ENCODE data around the gene TFB1M. TPM values are rescaled to one million over a fixed set of nuclear protein-coding genes. Genes with fewer than 3 reads are reported as not detected.

TFB1M gene
- total RNA-seq, 2 donors from 2014 or later: 38.8 to 43.0 TPM

DNA sequence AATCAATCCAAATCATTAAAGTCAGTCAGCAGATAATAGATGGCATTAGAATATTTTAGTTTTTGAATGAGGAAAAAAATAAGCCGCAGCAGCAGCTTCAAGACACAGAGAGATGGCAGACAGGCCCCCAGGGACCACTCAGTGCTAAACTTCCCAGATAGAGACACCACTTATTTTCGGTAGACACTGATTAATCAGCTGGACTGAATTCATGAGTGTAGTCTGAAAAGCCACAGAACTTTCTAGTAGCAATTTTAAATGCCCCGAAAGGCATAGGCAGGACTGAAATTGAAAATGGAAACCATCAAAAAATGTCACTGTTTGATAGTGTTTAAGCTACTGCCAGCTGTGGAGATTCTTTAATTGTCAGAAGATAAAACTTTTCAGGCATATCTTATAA is 53.6 kb downstream of the TFB1M start:
- H3K27me3 Mint-ChIP-seq (ENCODE audit: insufficient read depth): no peaks in the 10 kb centered on the region
- Histone ChIP-seq H3K36me3 (ENCODE audit: control insufficient read depth, insufficient read depth, low read length) (peaks cover 74% of the 10 kb centered on the region), H3K4me3 (ENCODE audit: low read length) (no peak overlapping the region), H3K27ac (ENCODE audit: low read depth, low read length) (no peak overlapping the region), H3K9ac (ENCODE audit: extremely low read depth, low read length, poor library complexity, severe bottlenecking) (no peak overlapping the region), H3K27me3 (ENCODE audit: control insufficient read depth, insufficient read depth, low read length, poor library complexity, severe bottlenecking) (no peaks in the 10 kb centered on the region), H3K4me1 (ENCODE audit: control insufficient read depth, insufficient read depth, low read length) (no peaks in the 10 kb centered on the region), H3K9me3 (ENCODE audit: control insufficient read depth, low read length) (no peaks in the 10 kb centered on the region)
- DNase-seq: no peak
- TF ChIP-seq, protein P1, sequence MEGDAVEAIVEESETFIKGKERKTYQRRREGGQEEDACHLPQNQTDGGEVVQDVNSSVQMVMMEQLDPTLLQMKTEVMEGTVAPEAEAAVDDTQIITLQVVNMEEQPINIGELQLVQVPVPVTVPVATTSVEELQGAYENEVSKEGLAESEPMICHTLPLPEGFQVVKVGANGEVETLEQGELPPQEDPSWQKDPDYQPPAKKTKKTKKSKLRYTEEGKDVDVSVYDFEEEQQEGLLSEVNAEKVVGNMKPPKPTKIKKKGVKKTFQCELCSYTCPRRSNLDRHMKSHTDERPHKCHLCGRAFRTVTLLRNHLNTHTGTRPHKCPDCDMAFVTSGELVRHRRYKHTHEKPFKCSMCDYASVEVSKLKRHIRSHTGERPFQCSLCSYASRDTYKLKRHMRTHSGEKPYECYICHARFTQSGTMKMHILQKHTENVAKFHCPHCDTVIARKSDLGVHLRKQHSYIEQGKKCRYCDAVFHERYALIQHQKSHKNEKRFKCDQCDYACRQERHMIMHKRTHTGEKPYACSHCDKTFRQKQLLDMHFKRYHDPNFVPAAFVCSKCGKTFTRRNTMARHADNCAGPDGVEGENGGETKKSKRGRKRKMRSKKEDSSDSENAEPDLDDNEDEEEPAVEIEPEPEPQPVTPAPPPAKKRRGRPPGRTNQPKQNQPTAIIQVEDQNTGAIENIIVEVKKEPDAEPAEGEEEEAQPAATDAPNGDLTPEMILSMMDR (conservative IDR thresholded peaks at IDR 0.05): no peak
- H3K4me3 Mint-ChIP-seq: no peak overlapping the region
- peak overlapping the region; percentile 77 for H3K27ac Mint-ChIP-seq
- 74 to 83% methylated on average over 2 to 3 of the region's 3 CpGs for WGBS, 2 experiments (ENCODE audit: insufficient coverage in 1 of 2, insufficient read length in 1 of 2)
- H3K4me1 Mint-ChIP-seq: peaks cover 20% of the 10 kb centered on the region
- no peaks in the 10 kb centered on the region for H3K9me3 Mint-ChIP-seq
- peaks cover 51% of the 10 kb centered on the region for H3K36me3 Mint-ChIP-seq (ENCODE audit: low read depth)

DNA sequence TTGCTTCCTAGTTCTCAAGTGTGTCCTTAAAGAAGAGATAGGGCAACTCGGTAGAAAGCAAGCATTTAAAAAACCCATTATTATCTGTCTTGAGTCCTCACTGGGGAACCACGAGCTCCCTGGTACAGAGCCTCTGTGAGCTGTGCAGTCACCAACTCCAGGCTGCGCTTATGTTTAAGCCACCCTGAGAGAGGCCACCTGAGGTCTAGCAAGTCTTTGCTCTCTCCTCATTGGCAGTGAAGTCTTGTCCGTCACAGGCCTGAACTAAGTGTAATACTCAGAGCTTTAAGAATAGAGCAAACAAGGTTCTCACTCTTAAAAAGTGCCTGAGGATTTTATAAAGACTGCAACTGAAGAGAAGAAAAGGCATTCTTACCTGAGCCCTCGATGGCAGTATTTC is 54.4 kb downstream of the TFB1M start:
- Histone ChIP-seq H3K36me3 (ENCODE audit: control insufficient read depth, insufficient read depth, low read length) (peaks cover 77% of the 10 kb centered on the region), H3K4me3 (ENCODE audit: low read length) (no peak overlapping the region), H3K9ac (ENCODE audit: extremely low read depth, low read length, poor library complexity, severe bottlenecking) (no peak overlapping the region), H3K4me1 (ENCODE audit: control insufficient read depth, insufficient read depth, low read length) (no peaks in the 10 kb centered on the region), H3K27me3 (ENCODE audit: control insufficient read depth, insufficient read depth, low read length, poor library complexity, severe bottlenecking) (no peaks in the 10 kb centered on the region), H3K9me3 (ENCODE audit: control insufficient read depth, low read length) (no peaks in the 10 kb centered on the region), H3K27ac (ENCODE audit: low read depth, low read length) (no peak overlapping the region)
- Mint-ChIP-seq H3K4me1 (peaks cover 20% of the 10 kb centered on the region), H3K27me3 (ENCODE audit: insufficient read depth) (no peaks in the 10 kb centered on the region), H3K4me3 (no peak overlapping the region), H3K36me3 (ENCODE audit: low read depth) (peaks cover 53% of the 10 kb centered on the region), H3K9me3 (no peaks in the 10 kb centered on the region), H3K27ac (no peak overlapping the region)
- no peak for DNase-seq
- TF ChIP-seq, protein P1 (conservative IDR thresholded peaks at IDR 0.05): no peak
- 93 to 96% methylated on average over 5 of the region's 5 CpGs for WGBS, 2 experiments (ENCODE audit: insufficient coverage in 1 of 2, insufficient read length in 1 of 2)

DNA sequence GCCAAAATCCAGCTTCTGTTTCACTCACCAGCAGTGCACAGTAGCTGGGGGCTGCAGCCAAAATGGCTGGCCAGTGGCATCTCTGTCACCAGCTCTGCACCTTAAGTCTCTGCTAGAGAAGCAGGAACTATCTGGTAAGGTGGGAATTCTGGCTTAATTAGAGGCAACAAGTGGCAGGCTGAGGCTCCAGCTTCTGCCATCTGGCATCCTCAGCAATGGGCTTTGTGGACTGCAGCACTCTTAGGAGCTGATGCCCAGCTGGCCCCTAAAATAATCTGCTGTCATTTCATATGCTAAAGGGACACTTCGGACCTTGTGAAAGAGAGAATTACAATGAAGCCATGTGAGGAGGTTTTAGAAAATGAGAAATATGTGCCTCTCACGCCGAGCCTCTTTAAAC is 55.1 kb downstream of the TFB1M start:
- WGBS, 2 experiments (ENCODE audit: insufficient coverage in 1 of 2, insufficient read length in 1 of 2): 91 to 96% methylated on average over 3 of the region's 3 CpGs
- no peak overlapping the region for H3K4me3 Mint-ChIP-seq
- H3K27me3 Mint-ChIP-seq (ENCODE audit: insufficient read depth): no peaks in the 10 kb centered on the region
- peak overlapping the region; percentile 58 for H3K27ac Mint-ChIP-seq
- peaks cover 53% of the 10 kb centered on the region for H3K36me3 Mint-ChIP-seq (ENCODE audit: low read depth)
- Histone ChIP-seq H3K4me3 (ENCODE audit: low read length) (no peak overlapping the region), H3K36me3 (ENCODE audit: control insufficient read depth, insufficient read depth, low read length) (peaks cover 77% of the 10 kb centered on the region), H3K4me1 (ENCODE audit: control insufficient read depth, insufficient read depth, low read length) (no peaks in the 10 kb centered on the region), H3K9me3 (ENCODE audit: control insufficient read depth, low read length) (no peaks in the 10 kb centered on the region), H3K27ac (ENCODE audit: low read depth, low read length) (no peak overlapping the region), H3K9ac (ENCODE audit: extremely low read depth, low read length, poor library complexity, severe bottlenecking) (no peak overlapping the region), H3K27me3 (ENCODE audit: control insufficient read depth, insufficient read depth, low read length, poor library complexity, severe bottlenecking) (no peaks in the 10 kb centered on the region)
- DNase-seq: peak; percentile 35
- H3K4me1 Mint-ChIP-seq: peaks cover 19% of the 10 kb centered on the region
- TF ChIP-seq, protein P1 (conservative IDR thresholded peaks at IDR 0.05): no peak
- H3K9me3 Mint-ChIP-seq: no peaks in the 10 kb centered on the region
